ENCODE data around the gene COX8A.

Gene COX8A

DNA sequence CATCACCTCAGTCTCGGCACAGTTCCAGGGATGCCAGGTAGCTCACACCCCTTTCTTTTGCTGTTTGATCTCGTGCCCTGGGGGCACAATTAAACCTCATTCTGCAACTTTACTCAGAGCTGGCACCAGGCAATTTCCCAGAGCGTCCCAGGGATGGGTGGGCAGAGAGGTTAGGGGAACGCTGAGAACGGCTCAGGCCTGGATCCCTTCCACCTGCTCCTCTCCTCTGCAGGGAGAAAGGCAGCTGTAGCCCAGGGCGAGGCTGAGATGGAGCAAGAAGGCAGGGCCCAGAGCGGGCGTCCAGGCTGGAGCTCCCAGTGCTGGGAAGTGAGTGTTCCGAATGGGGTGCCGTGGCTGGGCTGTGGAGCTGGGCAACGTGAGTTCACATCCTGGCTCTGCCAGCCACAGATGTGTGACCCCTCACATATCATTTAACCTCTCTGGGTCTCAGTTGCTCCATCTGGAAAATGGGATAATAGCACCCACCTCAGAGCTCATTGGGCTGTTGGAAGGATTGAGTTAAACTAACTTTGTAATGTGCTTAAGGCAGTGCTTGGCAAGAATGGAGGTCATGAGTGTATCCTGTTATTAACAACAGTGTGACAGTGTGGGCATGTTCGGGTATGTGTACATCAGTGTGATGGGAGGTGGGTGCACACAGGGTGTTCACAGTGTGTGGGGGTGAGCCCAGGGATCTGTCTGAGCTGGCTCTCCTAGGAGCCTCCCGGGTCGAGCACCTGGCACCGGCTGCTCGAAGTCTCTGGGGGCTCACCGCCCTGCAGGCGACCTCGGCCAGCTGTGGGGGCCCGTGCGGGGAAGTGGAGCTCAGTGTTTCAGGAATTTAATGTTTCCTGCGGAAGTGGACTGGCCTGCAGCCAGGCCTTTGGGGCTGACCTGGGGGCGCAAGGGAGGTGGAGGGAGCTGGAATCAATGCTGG is 27.3 kb downstream of the COX8A start:
- no peak for DNase-seq (ENCODE audit: low read depth in 2 of 2)

DNA sequence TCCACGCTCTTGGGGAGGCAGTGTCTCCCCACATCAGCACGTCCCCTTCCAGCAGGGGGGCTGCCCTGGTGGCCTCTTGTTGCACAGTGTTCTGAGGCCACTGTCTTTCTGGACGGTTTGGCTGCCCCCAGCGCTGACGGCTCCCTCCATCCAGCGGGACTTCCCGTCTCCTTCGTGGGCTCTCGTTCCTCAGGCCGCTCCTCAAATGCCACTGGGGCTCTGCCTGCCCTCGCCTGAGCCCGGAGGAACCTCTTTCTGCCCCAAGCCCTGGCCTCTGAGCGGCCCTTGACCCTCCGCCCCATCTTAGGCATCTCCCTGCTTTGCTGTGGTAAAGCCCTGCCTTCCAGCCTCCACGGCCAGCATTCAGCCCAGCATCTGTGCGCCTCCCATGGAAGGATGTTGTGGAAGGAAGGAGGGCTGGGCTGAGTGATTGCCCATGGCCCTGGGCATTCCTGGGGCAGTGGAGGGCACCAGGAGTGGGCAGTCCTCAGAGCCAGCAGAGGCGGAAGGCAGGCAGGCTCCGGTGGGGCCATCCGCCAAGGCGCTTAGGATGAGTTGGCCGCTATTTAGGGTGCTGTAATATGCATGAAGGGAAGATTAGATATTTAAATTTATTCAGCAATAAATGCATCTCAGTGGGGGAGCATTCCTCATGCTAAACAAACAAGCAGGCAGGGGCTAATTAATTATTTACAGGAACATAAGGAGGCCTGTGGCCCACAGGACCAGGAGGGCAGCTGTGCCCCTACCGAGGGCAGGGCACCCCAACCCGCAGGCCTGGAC is 29.6 kb downstream of the COX8A start:
- no peak for DNase-seq (ENCODE audit: low read depth in 2 of 2)

DNA sequence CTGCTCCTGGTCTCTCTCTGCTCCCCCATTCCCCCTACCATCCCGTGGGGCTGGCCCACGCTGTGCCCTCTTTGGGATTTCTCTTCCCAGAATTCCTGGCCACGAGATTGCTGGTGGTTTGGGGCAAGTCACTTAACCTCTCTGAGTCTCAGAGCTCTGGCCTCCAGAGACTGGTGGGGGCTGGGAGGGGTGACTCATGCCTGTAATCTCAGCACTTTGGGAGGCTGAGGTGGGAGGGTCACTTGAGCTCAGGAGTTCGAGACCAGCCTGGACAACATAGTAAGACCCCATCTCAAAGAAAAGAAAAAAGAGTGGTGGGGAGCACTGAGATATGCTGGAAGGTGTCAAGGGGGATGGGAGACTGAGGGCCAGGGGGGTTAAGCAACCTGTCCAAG is 30.2 kb downstream of the COX8A start:
- no peak for DNase-seq (ENCODE audit: low read depth in 2 of 2)

DNA sequence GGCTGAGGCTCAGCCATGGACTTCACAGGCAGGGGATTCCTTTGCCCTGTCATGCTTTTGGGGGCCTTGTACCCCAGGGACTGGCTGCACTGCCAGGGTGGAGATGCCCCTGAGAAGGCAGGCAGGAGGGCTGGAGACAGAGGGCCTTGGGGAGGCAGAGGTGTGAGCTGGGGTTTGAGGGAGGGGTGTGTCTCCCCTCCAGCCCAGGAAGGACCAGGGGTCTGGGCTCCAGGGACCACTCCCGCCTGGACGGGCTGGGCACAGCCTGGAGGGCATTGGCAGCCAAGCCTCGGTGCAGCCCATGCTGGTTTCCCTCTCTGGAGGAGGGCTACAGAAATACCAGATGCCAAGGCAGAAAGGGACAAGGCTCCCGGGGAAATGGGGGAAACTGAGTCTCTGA is 31.3 kb downstream of the COX8A start:
- no peak for DNase-seq (ENCODE audit: low read depth in 2 of 2)

DNA sequence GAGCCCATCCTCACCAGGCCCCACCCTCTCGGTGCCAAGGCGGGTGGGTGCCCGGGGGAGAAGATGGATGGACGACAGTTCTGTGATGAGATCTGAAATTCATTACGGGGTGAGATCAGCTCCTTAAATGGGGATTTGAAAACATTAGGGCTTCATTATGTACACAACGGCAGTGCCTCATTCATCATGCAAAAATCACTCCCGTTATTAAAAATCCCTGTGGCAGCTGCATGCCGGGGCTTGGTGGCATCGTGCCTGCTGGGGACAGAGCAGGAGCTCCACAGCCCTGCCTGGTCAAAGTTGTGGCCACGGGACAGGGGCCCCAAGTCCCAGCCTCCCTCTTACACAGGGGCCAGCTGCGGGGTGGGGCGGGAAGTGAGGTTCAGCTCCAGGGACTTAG is 32.0 kb downstream of the COX8A start:
- DNase-seq (ENCODE audit: low read depth in 2 of 2) = no peak

DNA sequence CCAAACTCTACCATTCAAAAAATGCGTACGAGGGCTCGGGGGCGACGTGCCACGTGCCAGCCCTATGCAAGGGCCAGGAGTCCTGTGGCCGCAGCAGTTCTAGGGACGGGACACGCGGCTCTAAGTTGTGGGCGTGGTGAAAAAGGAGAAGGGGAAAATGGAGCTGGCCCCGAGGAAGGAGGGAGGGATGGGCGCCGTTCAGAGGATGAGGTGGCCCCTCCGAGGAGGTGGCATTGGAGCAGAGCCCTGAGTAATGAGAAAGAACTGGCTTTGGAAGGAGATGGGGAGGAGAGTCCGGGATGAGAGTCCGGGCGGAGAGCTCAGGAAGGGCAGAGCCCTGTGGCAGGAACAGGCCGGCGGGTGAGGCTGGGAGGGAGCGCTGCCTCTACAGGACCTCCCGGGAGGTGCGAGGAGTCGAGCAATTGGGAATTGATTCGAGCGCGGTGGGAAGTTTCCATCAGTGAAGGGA is 32.8 kb downstream of the COX8A start:
- no peak for DNase-seq (ENCODE audit: low read depth in 2 of 2)

DNA sequence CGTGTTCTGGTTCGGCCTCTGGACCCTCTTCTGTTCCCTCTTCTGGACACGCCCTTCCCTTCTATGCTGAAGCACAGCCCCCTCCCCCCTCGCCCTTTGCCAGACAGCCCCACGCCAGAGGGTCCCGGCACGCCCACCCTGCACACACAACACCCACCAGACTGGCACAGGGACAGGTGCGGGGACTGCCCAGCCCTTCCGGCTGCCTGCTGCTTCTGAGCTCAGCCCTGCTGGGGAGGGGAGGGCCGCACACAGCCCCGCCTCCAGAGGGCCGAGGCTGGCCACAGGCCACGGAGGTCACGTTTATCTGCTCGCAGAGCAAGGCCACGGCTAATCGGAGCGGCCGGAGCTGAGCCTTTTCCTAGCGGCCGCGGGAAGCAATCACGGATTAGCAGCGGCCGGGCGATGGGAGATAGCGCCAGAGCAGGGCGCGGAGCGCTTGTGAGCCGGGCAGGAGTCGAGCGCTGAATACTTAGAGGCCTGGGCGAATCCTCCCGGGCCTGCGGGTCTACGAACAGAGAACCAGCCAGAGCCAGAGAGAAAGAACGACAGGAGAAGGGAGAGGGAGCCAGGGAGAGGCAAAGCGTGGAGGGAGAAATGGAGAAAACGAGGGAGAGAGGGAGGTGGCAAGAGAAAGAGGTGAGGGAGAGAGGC is 33.3 kb downstream of the COX8A start:
- no peak for DNase-seq (ENCODE audit: low read depth in 2 of 2)

DNA sequence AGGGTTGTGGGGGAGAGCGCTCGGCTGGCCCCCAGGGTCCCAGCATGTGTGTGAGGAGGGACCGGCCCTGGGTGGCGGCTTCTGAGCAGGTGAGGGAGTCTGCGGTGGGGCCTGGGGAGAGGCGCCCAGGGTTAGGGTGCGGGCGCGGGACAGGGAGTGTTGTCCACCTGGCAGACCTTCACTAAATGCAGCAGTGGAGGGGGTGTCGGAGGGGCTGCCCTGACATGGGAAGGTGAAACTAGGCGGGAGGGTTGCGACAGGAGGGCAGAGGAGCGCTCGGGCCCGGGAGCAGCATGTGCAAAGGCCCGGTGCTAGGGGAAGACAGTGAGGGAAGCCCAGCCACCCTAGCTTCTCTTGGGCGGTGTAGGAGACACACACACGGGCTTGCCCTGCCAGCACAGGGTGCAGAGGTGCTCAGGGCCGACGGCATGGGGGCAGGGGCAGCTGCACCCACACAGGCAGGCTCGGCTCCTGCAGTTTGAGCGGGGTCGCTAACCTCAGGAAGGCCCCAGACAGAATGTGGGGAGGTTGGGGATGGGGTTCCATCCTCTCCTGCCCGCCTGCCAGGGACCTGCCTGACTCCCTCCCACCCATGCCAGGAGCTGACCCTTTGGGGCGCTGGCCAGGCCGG is 34.0 kb downstream of the COX8A start:
- no peak for DNase-seq (ENCODE audit: low read depth in 2 of 2)

DNA sequence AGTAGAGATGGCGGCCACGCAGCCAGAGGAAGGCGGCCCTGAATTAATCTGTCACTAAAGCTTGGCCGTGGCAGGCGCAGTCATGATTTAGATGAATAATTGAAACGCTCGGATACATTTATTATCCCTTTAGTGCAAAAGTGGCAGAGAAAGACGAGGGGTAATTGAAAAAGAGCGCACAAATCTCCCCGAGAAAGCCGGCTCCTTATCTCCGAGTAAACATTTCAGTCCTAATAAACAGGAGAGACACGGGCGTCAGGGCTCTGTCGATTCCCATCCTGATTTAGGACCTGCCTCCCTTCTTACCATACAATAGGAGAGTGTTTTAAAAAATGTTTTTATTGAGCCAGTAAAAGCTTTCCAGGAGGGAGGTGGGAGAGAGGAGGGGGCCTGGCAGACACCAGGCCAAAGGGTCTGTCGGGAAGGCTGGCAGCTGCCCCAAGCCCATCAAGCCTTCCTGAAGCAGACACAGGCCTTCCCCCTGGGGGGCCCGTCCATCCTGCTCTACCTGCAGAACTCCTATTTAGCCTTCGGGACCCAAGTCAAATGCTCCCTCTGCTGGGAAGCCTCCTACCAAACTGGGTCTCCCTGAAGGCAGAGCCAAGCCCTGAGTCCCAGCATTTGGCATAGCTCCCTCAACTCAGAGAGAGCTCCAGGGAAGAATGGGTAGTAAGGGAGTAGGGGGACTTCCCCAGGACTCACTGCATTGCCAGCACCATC is 34.7 kb downstream of the COX8A start:
- DNase-seq (ENCODE audit: low read depth in 2 of 2) = no peak

DNA sequence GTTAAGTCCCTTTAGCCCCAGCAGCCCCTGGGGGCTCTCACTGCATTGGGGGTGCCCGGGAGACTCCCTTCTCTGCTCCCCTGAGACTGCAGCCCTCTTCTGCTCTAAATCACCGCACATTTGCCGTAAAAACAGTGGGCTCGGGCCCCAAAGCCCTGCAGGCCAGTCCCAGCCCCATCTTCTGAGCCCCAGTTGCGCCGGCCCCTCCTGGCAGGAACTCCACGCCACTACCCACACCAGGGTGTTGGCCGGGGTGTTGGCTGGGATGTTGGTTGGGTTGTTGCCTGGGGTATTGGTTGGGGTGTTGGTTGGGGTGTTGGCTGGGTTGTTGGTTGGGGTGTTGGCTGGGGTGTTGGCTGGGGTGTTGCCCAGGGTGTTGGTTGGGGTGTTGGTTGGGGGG is 35.3 kb downstream of the COX8A start:
- DNase-seq (ENCODE audit: low read depth in 2 of 2) = no peak

DNA sequence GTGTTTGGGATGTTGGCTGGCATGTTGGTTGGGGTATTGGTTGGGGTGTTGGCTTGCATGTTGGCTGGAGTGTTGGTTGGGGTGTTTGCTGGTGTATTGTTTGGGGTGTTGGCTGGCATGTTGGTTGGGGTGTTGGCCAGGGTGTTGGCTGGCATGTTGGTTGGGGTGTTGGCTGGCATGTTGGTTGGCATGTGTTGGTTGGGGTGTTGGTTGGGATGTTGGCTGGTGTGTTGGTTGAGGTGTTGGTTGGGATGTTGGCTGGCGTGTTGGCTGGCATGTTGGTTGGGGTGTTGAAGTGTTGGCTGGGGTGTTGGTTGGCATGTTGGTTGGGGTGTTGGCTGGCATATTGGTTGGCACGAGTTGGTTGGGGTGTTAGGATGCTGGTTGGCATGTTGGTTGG is 36.4 kb downstream of the COX8A start:
- no peak for DNase-seq (ENCODE audit: low read depth in 2 of 2)

DNA sequence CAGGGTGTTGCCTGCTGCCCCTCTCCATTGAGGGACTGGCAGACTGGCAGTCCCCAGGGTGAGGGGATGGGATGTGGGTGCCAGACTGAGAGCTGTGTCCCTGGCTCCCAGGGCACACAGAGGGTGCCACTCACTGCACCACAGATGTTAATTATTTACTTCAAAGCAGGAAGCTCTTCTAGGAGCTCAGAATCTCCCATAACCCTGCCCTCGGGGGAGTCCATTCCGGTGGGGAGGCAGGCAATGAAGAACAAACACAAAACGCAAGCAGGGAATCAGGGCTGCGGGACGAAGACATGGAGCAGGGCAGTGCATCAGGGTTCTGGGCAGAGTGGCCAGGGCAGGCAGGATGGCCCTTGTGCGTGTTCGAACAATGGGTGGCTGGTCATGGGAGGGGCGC is 37.0 kb downstream of the COX8A start:
- DNase-seq (ENCODE audit: low read depth in 2 of 2) = no peak

DNA sequence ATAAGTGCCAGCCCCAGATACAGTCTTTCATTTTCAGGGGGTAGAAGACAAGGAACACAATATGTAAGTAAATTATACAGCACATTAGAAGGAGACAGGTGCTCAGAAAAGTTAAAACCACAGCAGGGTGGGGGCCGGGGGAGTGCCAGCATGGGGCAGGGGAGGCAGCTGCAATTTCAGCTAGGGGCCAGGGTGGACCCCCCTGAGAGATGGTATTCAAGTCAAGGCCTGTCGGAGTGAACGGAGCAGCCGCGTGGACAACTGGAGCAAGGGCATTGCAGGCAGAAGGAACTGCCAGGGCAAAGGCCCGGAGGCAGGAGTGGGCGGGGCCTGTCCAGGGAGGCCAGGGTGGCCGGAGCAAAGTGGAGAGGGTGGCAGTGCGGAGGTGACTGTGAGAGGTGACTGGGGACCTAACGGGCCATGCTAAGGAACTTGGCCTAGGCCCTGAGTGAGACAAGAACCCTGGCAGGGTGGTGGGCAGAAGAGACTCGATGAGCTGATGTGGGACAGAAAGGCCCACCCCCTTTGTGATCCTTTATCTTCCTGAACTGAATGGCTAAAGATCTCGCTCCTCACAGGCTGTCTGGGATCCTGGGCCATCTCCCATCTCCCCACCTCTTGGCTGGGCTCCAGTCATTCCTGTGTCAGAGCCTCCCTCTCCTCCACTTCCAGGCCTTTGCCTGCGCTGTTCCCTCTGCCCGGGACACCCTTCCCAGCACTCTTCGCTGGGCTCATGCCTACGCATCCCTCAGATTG is 38.9 kb downstream of the COX8A start:
- no peak for DNase-seq (ENCODE audit: low read depth in 2 of 2)

DNA sequence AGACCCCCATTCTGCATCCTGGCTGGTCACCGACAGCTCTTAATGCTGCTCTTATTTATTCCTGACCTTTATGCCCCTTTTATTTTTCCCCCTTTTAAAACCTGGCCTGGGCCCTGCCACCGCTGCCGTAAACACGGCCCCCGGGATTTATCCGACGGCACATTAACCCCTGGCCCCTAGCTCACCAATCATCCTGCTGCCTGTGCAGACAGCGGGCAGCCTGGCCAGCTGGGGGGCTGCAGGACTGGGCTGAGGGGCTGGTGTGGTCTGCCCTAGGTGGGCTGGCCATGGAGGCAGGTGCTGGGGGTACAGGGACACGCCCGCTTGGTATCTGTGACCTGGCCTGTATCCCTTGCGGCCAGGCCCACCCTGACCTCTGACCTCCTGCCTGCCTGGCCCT is 39.9 kb downstream of the COX8A start:
- DNase-seq (ENCODE audit: low read depth in 2 of 2) = no peak

DNA sequence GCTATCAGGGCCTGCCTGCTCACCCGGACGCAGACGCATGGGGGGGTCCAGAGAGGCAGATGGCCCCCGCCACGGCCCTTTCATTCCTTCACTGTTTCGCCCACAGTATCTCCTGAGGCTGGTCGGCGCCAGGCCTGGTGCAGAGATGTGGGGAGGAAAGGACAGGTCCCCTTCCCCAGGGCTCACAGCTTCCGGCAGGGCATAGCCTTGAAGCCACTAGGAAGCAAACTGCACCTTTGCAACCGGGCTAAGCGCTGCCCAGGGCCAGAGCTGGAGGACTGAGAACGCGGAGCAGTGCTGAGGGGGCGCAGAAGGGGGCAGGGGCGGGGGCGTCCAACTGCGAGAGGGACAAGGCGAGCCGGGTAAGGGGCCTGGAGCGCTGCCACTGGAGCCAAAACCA is 41.1 kb downstream of the COX8A start:
- DNase-seq (ENCODE audit: low read depth in 2 of 2) = no peak

DNA sequence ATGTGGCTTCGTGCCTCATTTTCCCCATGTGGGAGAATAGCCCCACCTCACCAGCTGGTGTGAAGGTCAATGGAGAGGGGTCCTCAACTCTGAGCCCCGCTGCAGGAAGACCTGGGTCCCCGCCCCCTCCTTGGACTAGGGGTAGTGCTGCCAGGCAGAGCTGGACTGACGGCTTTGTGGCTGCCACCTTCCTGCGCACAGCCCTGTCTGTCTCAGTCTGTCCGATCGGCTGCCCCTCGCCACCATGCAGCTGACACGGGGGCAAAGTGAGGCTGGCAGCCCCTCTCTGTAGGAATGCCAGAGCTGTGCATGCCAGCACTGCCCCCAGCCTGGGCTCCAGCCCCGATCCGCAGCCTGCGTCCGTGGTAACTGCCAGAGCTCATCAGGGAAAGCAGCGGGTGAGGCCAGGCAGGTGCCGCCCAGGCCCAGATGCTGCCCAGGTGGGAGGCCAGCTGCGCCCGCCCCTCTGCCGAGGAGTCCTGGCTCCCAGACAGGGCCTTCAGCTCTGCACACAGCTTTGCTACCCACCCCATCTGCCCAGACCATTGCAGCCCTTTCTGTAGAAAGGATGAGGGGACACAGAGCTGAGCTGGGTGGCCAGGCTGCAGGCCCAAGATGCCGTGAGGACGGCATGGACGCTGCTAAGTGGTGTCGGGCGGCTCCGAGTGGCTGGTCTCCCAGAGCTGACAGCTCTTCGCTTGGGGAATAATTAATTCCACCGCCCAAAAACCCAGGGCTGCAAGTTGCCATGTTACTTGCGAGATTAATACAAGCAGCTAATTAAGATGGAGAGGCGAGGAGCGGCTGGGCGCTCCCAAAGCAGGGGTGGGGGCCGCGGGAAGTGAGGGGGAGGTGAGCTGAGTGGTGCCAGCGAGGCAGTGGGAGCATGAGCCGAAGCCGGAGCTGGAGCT is 41.8 kb downstream of the COX8A start:
- DNase-seq (ENCODE audit: low read depth in 2 of 2) = no peak

DNA sequence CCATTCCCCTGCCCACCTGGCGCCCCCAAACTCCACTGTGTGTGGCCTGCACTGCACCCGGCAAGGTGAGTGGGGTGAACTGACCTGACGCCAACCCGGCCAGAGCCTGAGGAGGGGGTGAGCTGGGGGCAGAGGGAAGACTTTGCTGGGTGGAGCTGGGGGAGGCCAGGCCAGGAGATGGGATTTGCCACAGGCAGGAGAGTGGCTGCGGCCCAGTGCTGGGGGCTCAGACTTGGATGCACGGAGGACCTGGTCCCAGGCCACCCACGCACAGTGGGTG is 43.5 kb downstream of the COX8A start:
- no peak for DNase-seq (ENCODE audit: low read depth in 2 of 2)

DNA sequence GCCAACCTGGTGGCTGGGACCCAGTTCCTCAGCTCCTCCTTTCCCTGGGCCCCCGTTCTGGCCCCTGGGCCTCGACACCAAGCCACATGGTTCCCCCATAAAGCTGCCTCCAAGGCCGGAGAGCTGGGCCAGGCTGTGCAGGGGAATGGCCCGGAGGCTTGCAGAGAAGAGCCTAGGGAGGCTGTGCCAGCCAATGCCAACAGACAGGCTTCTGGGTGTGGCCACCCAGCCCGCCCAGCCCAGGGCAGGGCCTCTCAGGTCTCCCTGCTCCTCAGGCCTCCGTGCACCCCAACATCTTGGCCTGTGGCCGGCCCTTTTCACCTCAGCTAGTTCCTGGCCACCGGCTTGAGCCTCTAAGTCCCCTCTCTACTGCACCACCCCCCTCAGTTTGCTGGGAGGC is 43.9 kb downstream of the COX8A start:
- no peak for DNase-seq (ENCODE audit: low read depth in 2 of 2)

DNA sequence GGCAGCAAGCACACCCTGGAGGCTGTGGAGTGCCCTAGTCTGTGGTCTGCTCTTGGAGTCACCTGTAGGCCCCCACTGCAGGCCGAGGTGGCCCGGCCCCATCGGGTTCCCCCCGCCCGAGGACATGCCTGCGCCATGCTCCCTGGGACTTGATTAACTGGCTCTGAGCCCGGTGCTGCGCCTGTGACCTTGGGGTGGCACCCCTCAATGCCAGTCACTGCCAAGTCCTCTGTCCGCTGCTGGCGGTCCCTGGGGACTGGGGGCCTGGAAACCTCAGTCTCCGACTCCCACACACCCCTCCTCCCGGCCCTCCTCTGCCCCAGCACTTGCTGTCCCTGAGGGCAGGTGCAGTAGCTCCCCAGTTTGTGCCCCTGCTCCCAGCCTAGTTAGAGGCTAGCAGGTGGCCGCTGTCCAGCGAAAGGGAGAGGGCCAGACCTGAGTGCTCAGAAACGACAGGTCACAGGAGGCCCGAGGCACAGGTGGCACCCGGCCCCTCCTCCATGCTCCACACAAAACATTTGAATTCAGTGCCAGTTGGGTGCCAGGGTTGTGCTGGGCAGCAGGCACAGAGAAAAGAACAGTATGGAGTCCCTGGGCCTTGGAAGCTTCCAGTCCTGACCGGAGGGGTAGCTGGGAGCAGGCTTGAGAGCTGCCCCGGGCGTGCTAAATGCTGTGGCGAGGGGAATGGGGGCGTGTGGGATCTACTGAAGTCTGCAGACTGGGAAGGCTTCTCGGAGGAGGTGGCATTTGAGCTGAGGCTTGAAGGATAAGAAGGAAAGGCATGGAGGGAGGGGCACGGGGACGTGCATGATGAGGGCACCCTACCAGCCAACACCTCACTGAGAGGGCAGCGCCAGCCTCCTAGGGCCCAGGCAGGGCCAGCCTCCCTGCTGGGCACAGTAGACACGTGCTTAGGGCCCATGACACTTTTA is 45.0 kb downstream of the COX8A start:
- no peak for DNase-seq (ENCODE audit: low read depth in 2 of 2)
